H9 (cell line): Measurements from ENCODE around the gene AHSP. TPM values are rescaled to one million over a fixed set of nuclear protein-coding genes. Genes with fewer than 3 reads are reported as not detected.

Source experiments
- DNase-seq: peaks from one replicate; pipeline ENCODE4 v3.0.0-alpha.2; 2017
- H2AFZ ChIP-seq: one replicate; pipeline ENCODE4 v1.6.1; 2013; ENCODE audit warnings: mild to moderate bottlenecking, low read length, control low read depth, moderate library complexity
- H2AK5ac ChIP-seq: 2 replicates; pipeline ENCODE4 v1.6.1; 2013; ENCODE audit warnings: low read length, control low read depth, mixed read lengths; ENCODE audit not compliant: insufficient read length
- H2BK120ac ChIP-seq: one replicate; pipeline ENCODE4 v1.6.1; 2013; ENCODE audit warnings: low read depth, mild to moderate bottlenecking, low read length, control low read depth, inconsistent platforms; ENCODE audit not compliant: poor library complexity, severe bottlenecking
- H2BK12ac ChIP-seq: 2 replicates; pipeline ENCODE4 v1.6.1; 2013; ENCODE audit warnings: low read length, control low read depth, mixed read lengths, low read depth; ENCODE audit not compliant: insufficient read length
- H2BK15ac ChIP-seq: 2 replicates; pipeline ENCODE4 v1.6.1; 2013; ENCODE audit warnings: low read depth, low read length, control low read depth
- H2BK20ac ChIP-seq: one replicate; pipeline ENCODE4 v1.6.1; 2013; ENCODE audit warnings: low read depth, mild to moderate bottlenecking, low read length, control low read depth, inconsistent platforms; ENCODE audit not compliant: poor library complexity, severe bottlenecking
- H2BK5ac ChIP-seq: 2 replicates; pipeline ENCODE4 v1.6.1; 2013; ENCODE audit warnings: low read length, control low read depth, mixed read lengths; ENCODE audit not compliant: insufficient read length
- H3K14ac ChIP-seq: 2 replicates; pipeline ENCODE4 v1.6.1; 2013; ENCODE audit warnings: low read length, control low read depth; ENCODE audit not compliant: insufficient read depth
- H3K18ac ChIP-seq: 2 replicates; pipeline ENCODE4 v1.6.1; 2013; ENCODE audit warnings: low read depth, mild to moderate bottlenecking, mixed read lengths, low read length, control low read depth; ENCODE audit not compliant: insufficient read length
- H3K23ac ChIP-seq: 2 replicates; pipeline ENCODE4 v1.6.1; 2013; ENCODE audit warnings: low read length, control low read depth, mixed read lengths, low read depth; ENCODE audit not compliant: insufficient read length
- H3K23me2 ChIP-seq: 2 replicates; pipeline ENCODE4 v1.6.1; 2013; ENCODE audit warnings: low read depth, mild to moderate bottlenecking, mixed read lengths, low read length, control low read depth; ENCODE audit not compliant: insufficient read length, poor library complexity, severe bottlenecking
- H3K27ac ChIP-seq: 2 replicates; pipeline ENCODE4 v1.5.1; 2013; ENCODE audit warnings: low read length, control low read depth, mixed read lengths, low read depth; ENCODE audit not compliant: insufficient read length
- H3K27me3 ChIP-seq: 2 replicates; pipeline ENCODE4 v1.6.1; 2013; ENCODE audit warnings: low read length, control low read depth, inconsistent platforms; ENCODE audit not compliant: insufficient read depth
- H3K4ac ChIP-seq: 2 replicates; pipeline ENCODE4 v1.6.1; 2013; ENCODE audit warnings: low read depth, mild to moderate bottlenecking, control low read depth, inconsistent platforms, low read length, moderate library complexity
- H3K4me1 ChIP-seq: 2 replicates; pipeline ENCODE4 v1.6.1; 2013; ENCODE audit warnings: low read length, control low read depth, inconsistent platforms; ENCODE audit not compliant: insufficient read depth
- H3K4me2 ChIP-seq: 2 replicates; pipeline ENCODE4 v1.6.1; 2013; ENCODE audit warnings: low read length, control low read depth, mixed read lengths; ENCODE audit not compliant: insufficient read length, insufficient read depth
- H3K56ac ChIP-seq: 2 replicates; pipeline ENCODE4 v1.6.1; 2013; ENCODE audit warnings: low read depth, mild to moderate bottlenecking, mixed read lengths, low read length, control low read depth; ENCODE audit not compliant: insufficient read length
- H3K79me1 ChIP-seq: 2 replicates; pipeline ENCODE4 v1.6.1; 2013; ENCODE audit warnings: low read depth, mild to moderate bottlenecking, moderate library complexity, low read length, control low read depth, inconsistent platforms; ENCODE audit not compliant: insufficient read depth, poor library complexity, severe bottlenecking
- H3K79me2 ChIP-seq: 2 replicates; pipeline ENCODE4 v1.6.1; 2013; ENCODE audit warnings: low read length, control low read depth, inconsistent platforms; ENCODE audit not compliant: insufficient read depth
- H3K9ac ChIP-seq: 2 replicates; pipeline ENCODE4 v1.6.1; 2013; ENCODE audit warnings: low read length, control low read depth, mixed read lengths; ENCODE audit not compliant: insufficient read length; ENCODE audit errors: extremely low read depth
- H3K9me3 ChIP-seq: one replicate; pipeline ENCODE4 v1.6.1; 2013; ENCODE audit warnings: low read depth, low read length, inconsistent platforms; ENCODE audit not compliant: control insufficient read depth
- H3T11ph ChIP-seq: one replicate; pipeline ENCODE4 v1.6.1; 2013; ENCODE audit warnings: mild to moderate bottlenecking, low read length, control low read depth, inconsistent platforms
- H4K20me1 ChIP-seq: one replicate; pipeline ENCODE4 v1.6.1; 2013; ENCODE audit not compliant: control insufficient read depth, insufficient read length, insufficient read depth
- H4K5ac ChIP-seq: 2 replicates; pipeline ENCODE4 v1.6.1; 2013; ENCODE audit warnings: low read depth, mild to moderate bottlenecking, mixed read lengths, low read length, control low read depth; ENCODE audit not compliant: insufficient read length
- H4K8ac ChIP-seq: replicated peaks from 2 replicates; pipeline ENCODE4 v1.6.1; 2013; ENCODE audit warnings: low read length, control low read depth, mixed read lengths, low read depth; ENCODE audit not compliant: insufficient read length
- H4K91ac ChIP-seq: 2 replicates; pipeline ENCODE4 v1.6.1; 2013; ENCODE audit warnings: low read depth, mild to moderate bottlenecking, moderate library complexity, mixed read lengths, low read length, control low read depth; ENCODE audit not compliant: insufficient read length
- H3K27ac Mint-ChIP-seq, 3 experiments: 2 replicates in 2 of 3; 3 replicates in 1 of 3; pipeline ENCODE4 v1.8.0; 2020 to 2021; ENCODE audit warnings: mixed read lengths in 3 of 3, mild to moderate bottlenecking in 1 of 3, moderate library complexity in 1 of 3
- H3K27me3 Mint-ChIP-seq: 2 replicates; pipeline ENCODE4 v1.8.0; 2021; ENCODE audit warnings: low read depth, mild to moderate bottlenecking, moderate library complexity, mixed read lengths
- H3K36me3 Mint-ChIP-seq, 3 experiments: 2 replicates in 2 of 3; 3 replicates in 1 of 3; pipeline ENCODE4 v1.8.0; 2020 to 2021; ENCODE audit warnings: low read depth in 3 of 3, mixed read lengths in 3 of 3; ENCODE audit not compliant: insufficient read depth in 1 of 3
- H3K4me1 Mint-ChIP-seq, 2 experiments: 2 replicates each; pipeline ENCODE4 v1.8.0; 2020; ENCODE audit warnings: mixed read lengths in 2 of 2
- H3K4me3 Mint-ChIP-seq, 2 experiments: 2 replicates in 1 of 2; 3 replicates in 1 of 2; pipeline ENCODE4 v1.8.0; 2020 to 2021; ENCODE audit warnings: mild to moderate bottlenecking in 2 of 2, mixed read lengths in 2 of 2, moderate library complexity in 1 of 2
- H3K9me3 Mint-ChIP-seq, 2 experiments: 2 replicates in 1 of 2; 3 replicates in 1 of 2; pipeline ENCODE4 v1.8.0; 2020; ENCODE audit warnings: mild to moderate bottlenecking in 2 of 2, mixed read lengths in 2 of 2, moderate library complexity in 1 of 2
- WGBS: extraction: QIAGEN DNeasy Blood & Tissue Kit; methylation state at CpG from one replicate; pipeline ENCODE4 v1.1.7; 2013; ENCODE audit warnings: missing lambda C conversion rate, low lambda C conversion rate, mixed read lengths; ENCODE audit not compliant: insufficient read length; ENCODE audit errors: extremely low coverage; 5-methylcytosine and 5-hydroxymethylcytosine counted together
- total RNA-seq: library from RNA; stranded (reverse); gene quantifications from 2 replicates; pipeline ENCODE4 v1.2.1, GENCODE V29; 2021
- TF ChIP-seq, protein P1 (sequence below): fragments of 200-600 bp; sonication (generic); conservative IDR thresholded peaks from 3 replicates; pipeline ENCODE4 v1.8.0; 2021; ENCODE audit warnings: antibody characterized with exemption, mild to moderate bottlenecking

The AHSP gene
- total RNA-seq, 1 experiment from 2014 or later, result not detected

DNA sequence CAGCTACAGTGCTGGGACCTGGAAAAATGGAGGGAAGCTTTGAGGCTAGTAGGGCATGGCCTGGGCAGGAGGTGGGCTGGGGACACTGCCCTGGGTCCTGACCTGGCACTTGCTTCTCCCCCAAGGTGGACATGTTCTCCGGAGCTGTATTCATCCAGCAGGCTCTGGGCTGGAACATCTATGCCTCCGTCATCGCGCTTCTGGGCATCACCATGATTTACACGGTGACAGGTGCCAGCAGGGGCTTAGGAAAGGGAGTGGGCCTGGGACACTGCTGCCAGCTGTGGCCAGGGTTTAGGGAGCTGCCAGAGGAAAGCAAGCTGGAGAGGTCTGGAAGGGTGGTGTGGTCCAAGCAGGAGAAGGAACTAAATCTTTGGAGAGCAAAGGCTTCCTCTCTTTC is 41.7 kb upstream of the AHSP start:
- peak overlapping the region in 1 of 2 experiments; percentile 84; a peak in 3 of 5 replicates for H3K4me3 Mint-ChIP-seq
- WGBS, result no CpG with 5 or more reads among the region's 5 CpGs

More for the DNA sequence above, 41.7 kb upstream of the AHSP start:
- no peak for DNase-seq
- Histone ChIP-seq H2BK5ac (no peak overlapping the region), H2BK120ac (no peak overlapping the region), H2AK5ac (no peak overlapping the region), H3K56ac (no peak overlapping the region), H4K20me1 (no peaks in the 10 kb centered on the region), H2BK15ac (no peak overlapping the region), H3K18ac (no peak overlapping the region), H3K4me1 (no peaks in the 10 kb centered on the region), H3K23ac (no peak overlapping the region), H2AFZ (no peak overlapping the region), H2BK12ac (no peak overlapping the region), H4K91ac (no peak overlapping the region), H3K4ac (no peak overlapping the region), H3K9me3 (no peaks in the 10 kb centered on the region), H4K5ac (no peak overlapping the region), H3K14ac (no peak overlapping the region), H3K9ac (no peak overlapping the region), H3K27me3 (peaks cover 13% of the 10 kb centered on the region; the same call in 1 of the 2 replicates), H4K8ac (no peak overlapping the region), H3K4me2 (no peak overlapping the region), H3K79me1 (no peaks in the 10 kb centered on the region), H3K79me2 (no peaks in the 10 kb centered on the region), H3T11ph (no peak overlapping the region), H3K27ac (no peak overlapping the region), H3K23me2 (peaks cover 11% of the 10 kb centered on the region), H2BK20ac (no peak overlapping the region)
- Mint-ChIP-seq H3K9me3 (peaks cover 0 to 2% of the 10 kb centered on the region in 2 experiments; a peak in 2 of 5 replicates), H3K36me3 (peaks cover 5 to 15% (median 9%) of the 10 kb centered on the region in 3 experiments; a peak in 6 of 7 replicates), H3K27me3 (peaks cover 76% of the 10 kb centered on the region), H3K4me1 (peaks cover 8 to 13% of the 10 kb centered on the region in 2 experiments), H3K27ac (peak overlapping the region in 1 of 3 experiments; percentile 83; a peak in 1 of 7 replicates)
- TF ChIP-seq, protein P1, sequence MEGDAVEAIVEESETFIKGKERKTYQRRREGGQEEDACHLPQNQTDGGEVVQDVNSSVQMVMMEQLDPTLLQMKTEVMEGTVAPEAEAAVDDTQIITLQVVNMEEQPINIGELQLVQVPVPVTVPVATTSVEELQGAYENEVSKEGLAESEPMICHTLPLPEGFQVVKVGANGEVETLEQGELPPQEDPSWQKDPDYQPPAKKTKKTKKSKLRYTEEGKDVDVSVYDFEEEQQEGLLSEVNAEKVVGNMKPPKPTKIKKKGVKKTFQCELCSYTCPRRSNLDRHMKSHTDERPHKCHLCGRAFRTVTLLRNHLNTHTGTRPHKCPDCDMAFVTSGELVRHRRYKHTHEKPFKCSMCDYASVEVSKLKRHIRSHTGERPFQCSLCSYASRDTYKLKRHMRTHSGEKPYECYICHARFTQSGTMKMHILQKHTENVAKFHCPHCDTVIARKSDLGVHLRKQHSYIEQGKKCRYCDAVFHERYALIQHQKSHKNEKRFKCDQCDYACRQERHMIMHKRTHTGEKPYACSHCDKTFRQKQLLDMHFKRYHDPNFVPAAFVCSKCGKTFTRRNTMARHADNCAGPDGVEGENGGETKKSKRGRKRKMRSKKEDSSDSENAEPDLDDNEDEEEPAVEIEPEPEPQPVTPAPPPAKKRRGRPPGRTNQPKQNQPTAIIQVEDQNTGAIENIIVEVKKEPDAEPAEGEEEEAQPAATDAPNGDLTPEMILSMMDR, result no peak
